Activated T-helper 17 cell treated with anti-CD3 and anti-CD28 coated beads, Interleukin-2, amount 50 U/mL, for 72 hours (primary cell): ENCODE data around the gene SLC16A7. TPM values are rescaled to one million over a fixed set of nuclear protein-coding genes. Genes with fewer than 3 reads are reported as not detected.
"Not testable (repeated sequence)": the region's sequence is repeated elsewhere in the genome, so short reads cannot be mapped to it uniquely, and the experiment has no call there.

Source experiments
- ATAC-seq: fragments of 150-1000 bp; cut with Tn5 transposase; replicated peaks from 2 replicates; pipeline ENCODE4 v1.10.0; 2021; ENCODE audit warnings: mild to moderate bottlenecking, moderate library complexity
- H3K27ac Mint-ChIP-seq: one replicate; pipeline ENCODE4 v1.8.0; 2022; ENCODE audit warnings: mixed read lengths
- H3K27me3 Mint-ChIP-seq: one replicate; pipeline ENCODE4 v1.8.0; 2022; ENCODE audit warnings: mixed read lengths
- H3K36me3 Mint-ChIP-seq: one replicate; pipeline ENCODE4 v1.8.0; 2022; ENCODE audit warnings: low read depth, mild to moderate bottlenecking, mixed read lengths
- H3K4me1 Mint-ChIP-seq: one replicate; pipeline ENCODE4 v1.8.0; 2022; ENCODE audit warnings: mixed read lengths
- H3K4me3 Mint-ChIP-seq: one replicate; pipeline ENCODE4 v1.8.0; 2022; ENCODE audit warnings: mild to moderate bottlenecking, mixed read lengths
- H3K9me3 Mint-ChIP-seq: one replicate; pipeline ENCODE4 v1.8.0; 2022; ENCODE audit warnings: mixed read lengths
- total RNA-seq, 2 donors: library from RNA; stranded (reverse); gene quantifications; one replicate each; pipeline ENCODE4 v1.2.3, GENCODE V29; 2022

The SLC16A7 gene
- total RNA-seq, 2 donors from 2014 or later: 21.4 to 29.9 TPM

DNA sequence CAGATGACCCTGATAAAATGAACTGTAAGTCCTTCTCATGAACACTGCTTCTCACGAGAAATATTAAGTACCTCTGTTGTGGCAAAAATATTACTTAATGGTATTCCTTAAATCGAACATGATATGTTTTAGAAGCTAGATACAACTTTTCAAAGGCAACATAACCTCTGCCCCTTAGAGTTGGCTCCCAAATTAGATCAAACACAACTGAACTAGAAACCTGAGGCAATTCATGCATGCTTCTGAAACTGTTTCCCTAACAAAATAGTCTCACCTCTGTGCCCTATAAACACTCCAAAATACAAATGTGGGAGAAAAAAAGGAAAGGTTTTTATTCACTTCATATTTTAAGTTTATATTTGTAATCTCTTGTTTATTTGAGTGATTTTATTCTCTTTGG is 121.6 kb downstream of the SLC16A7 start:
- no peak overlapping the region for H3K4me3 Mint-ChIP-seq

DNA sequence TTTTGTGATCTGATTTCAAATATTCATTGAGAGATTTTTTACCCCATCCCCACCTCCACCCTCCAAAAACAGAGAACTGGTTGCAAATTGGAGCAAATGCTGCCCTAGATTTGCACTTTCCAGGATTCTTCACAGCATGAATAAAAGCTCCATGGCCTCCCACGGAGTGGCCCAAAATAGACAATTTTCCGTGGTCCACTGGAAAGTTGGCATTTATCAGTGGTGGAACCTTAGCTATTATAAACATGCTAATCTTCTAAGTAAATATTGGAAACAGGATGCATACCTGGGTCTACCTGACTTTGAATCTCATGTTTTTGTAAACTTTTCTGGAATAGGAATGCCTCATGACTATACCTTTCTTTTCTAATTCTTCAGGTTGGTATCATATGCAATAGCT is 123.9 kb downstream of the SLC16A7 start:
- no peak for ATAC-seq
- Mint-ChIP-seq H3K9me3 (no peaks in the 10 kb centered on the region), H3K36me3 (peaks cover 4% of the 10 kb centered on the region), H3K4me3 (no peak overlapping the region), H3K4me1 (no peaks in the 10 kb centered on the region), H3K27ac (no peak overlapping the region), H3K27me3 (no peaks in the 10 kb centered on the region)

More for the DNA sequence above, 121.6 kb downstream of the SLC16A7 start:
- H3K27ac Mint-ChIP-seq: no peak overlapping the region
- H3K27me3 Mint-ChIP-seq: no peaks in the 10 kb centered on the region
- H3K9me3 Mint-ChIP-seq: no peaks in the 10 kb centered on the region
- H3K4me1 Mint-ChIP-seq: no peaks in the 10 kb centered on the region
- ATAC-seq: no peak
- peaks cover 22% of the 10 kb centered on the region for H3K36me3 Mint-ChIP-seq

DNA sequence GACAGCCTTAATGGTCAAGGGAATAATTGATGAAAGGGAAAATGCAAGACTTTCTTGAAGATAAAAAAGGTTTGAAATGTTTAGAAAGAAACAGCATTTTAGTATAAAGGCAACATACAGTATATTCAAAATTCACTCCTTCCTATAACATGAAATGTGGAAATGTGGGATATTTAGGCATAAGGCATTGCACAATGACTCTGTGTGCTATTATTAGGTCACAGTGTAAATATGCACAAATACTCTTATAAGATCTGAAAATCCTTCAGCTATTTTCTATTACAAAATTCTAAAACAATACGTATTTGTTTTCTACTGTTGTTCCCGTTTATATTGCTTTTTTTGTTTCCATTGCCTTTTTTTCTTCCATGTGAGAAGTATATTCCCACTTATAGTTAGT is 127.7 kb downstream of the SLC16A7 start:
- no peaks in the 10 kb centered on the region for H3K9me3 Mint-ChIP-seq
- H3K27ac Mint-ChIP-seq: no peak overlapping the region
- no peak overlapping the region for H3K4me3 Mint-ChIP-seq
- no peak for ATAC-seq
- H3K27me3 Mint-ChIP-seq: no peaks in the 10 kb centered on the region
- H3K36me3 Mint-ChIP-seq: no peaks in the 10 kb centered on the region
- H3K4me1 Mint-ChIP-seq: peaks cover 8% of the 10 kb centered on the region

DNA sequence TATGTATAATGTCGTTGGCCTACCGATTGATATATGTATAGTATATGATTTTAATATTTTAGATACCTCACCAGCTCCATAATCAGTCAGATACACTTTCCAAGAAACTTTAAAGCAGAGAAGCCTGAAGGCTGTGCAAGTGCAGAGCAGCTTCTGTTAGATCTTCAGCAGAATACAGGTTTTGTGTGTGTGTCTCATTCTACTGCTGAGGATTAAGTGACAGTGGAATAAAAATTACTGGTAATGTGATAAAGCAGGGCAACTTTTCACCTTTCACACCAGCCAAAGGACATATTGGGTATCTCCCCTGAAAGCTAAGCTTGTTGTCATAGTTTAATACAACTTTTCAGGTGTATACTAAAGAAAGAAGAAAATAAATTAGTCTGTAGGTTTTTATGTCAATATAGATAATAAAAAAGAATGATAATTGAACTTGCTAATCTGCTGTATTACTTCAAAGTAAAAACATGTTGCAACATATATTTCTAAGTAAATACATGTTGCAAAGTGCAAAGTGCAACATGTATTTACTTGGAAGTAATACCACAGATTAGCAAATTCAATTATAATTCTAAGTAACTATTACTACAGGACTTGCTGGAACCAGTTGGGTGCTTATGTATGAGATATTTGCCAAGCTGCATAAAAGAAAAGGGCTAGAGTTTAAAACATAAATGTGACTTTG is 128.3 kb downstream of the SLC16A7 start:
- Mint-ChIP-seq H3K36me3 (no peaks in the 10 kb centered on the region), H3K4me1 (peaks cover 8% of the 10 kb centered on the region), H3K27me3 (no peaks in the 10 kb centered on the region), H3K9me3 (no peaks in the 10 kb centered on the region), H3K4me3 (no peak overlapping the region), H3K27ac (no peak overlapping the region)
- no peak for ATAC-seq

GRCh38 chr12:59733200-59733599 is 137.4 kb downstream of the SLC16A7 start:
- Mint-ChIP-seq H3K4me1 (no peaks in the 10 kb centered on the region), H3K27me3 (no peaks in the 10 kb centered on the region), H3K9me3 (no peaks in the 10 kb centered on the region), H3K27ac (no peak overlapping the region), H3K4me3 (no peak overlapping the region), H3K36me3 (peaks cover 18% of the 10 kb centered on the region)
- ATAC-seq: no peak

- no peak overlapping the region for H3K27ac Mint-ChIP-seq
- no peak for ATAC-seq
- no peaks in the 10 kb centered on the region for H3K4me1 Mint-ChIP-seq
- no peaks in the 10 kb centered on the region for H3K27me3 Mint-ChIP-seq
- no peaks in the 10 kb centered on the region for H3K9me3 Mint-ChIP-seq
- peaks cover 18% of the 10 kb centered on the region for H3K36me3 Mint-ChIP-seq
- H3K4me3 Mint-ChIP-seq: no peak overlapping the region
Observed at GRCh38 chr12:59734371-59734770, 138.5 kb downstream of the SLC16A7 start.

DNA sequence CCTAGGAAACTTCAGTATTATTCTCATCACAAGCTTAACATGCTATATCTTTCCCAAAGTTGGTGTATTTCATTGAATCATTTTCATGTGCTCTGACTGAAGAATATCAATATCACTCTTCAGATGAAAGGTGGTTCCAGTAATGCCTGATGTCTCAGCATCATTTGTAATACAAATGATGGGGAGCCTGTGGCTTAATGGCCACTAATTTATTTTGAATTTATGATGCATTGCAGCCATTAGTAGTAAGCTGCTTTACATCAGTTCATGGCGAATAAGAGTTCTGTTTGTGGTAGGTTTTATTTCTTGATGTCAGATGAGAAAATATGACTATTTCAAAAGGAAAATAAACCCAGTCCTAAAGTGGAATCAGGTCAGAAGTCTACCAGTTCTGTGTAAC is 139.4 kb downstream of the SLC16A7 start:
- no peak for ATAC-seq
- no peaks in the 10 kb centered on the region for H3K9me3 Mint-ChIP-seq
- H3K4me1 Mint-ChIP-seq: no peaks in the 10 kb centered on the region
- no peak overlapping the region for H3K4me3 Mint-ChIP-seq
- no peak overlapping the region for H3K27ac Mint-ChIP-seq
- peaks cover 18% of the 10 kb centered on the region for H3K36me3 Mint-ChIP-seq
- H3K27me3 Mint-ChIP-seq: no peaks in the 10 kb centered on the region

DNA sequence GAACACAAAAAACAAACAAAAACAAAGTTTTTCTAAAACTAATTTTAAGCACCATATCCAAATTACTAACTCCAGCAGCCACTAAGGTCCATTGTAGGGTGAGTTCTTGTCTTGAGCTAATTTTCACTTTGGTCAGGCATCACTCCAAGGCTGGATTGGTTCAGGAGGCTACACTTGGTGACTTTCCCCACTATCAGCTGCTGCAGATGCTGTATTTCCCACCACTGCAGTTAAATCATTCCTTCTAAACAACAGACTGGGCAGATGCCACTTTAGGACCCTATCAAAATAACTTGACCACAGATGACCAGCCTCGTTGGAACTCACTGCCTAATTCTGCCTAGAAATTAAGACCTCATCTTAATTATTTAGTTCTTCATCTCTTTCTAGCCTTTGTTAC is 140.5 kb downstream of the SLC16A7 start:
- ATAC-seq: no peak
- Mint-ChIP-seq H3K4me3 (no peak overlapping the region), H3K4me1 (no peaks in the 10 kb centered on the region), H3K9me3 (no peaks in the 10 kb centered on the region), H3K27ac (no peak overlapping the region), H3K36me3 (peaks cover 18% of the 10 kb centered on the region), H3K27me3 (no peaks in the 10 kb centered on the region)

DNA sequence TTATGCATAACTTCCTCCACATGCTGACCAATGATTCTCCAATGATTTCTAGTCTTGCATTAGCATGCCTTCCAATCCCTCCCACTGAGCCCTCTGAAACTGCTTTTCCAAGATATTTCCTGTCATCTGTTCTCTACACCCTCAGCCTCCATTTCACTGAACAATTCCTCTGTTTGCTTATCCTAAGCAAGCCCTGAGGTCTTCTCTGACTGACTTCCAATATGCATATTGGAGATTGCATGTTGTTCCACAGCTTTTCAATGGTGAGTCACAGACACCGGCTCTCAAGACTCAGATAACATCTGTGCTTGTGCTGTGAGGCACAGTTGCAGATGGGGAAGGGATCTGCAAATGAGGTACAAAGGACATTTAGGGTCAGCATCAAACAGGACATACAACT is 141.0 kb downstream of the SLC16A7 start:
- H3K27ac Mint-ChIP-seq: no peak overlapping the region
- H3K27me3 Mint-ChIP-seq: no peaks in the 10 kb centered on the region
- peaks cover 18% of the 10 kb centered on the region for H3K36me3 Mint-ChIP-seq
- no peaks in the 10 kb centered on the region for H3K4me1 Mint-ChIP-seq
- H3K9me3 Mint-ChIP-seq: no peaks in the 10 kb centered on the region
- H3K4me3 Mint-ChIP-seq: no peak overlapping the region
- ATAC-seq: no peak

GRCh38 chr12:59737725-59738463 is 142.1 kb downstream of the SLC16A7 start:
- Mint-ChIP-seq H3K27ac (no peak overlapping the region), H3K36me3 (peaks cover 12% of the 10 kb centered on the region), H3K9me3 (no peaks in the 10 kb centered on the region), H3K4me1 (no peaks in the 10 kb centered on the region), H3K4me3 (no peak overlapping the region), H3K27me3 (no peaks in the 10 kb centered on the region)
- ATAC-seq: no peak

- peaks cover 17% of the 10 kb centered on the region for H3K36me3 Mint-ChIP-seq
- H3K4me3 Mint-ChIP-seq: no peak overlapping the region
- no peaks in the 10 kb centered on the region for H3K27me3 Mint-ChIP-seq
- ATAC-seq: no peak
- no peaks in the 10 kb centered on the region for H3K4me1 Mint-ChIP-seq
- no peak overlapping the region for H3K27ac Mint-ChIP-seq
- no peaks in the 10 kb centered on the region for H3K9me3 Mint-ChIP-seq
Observed at GRCh38 chr12:59742841-59743240, 147.0 kb downstream of the SLC16A7 start.

- ATAC-seq: no peak
- Mint-ChIP-seq H3K36me3 (peaks cover 17% of the 10 kb centered on the region), H3K27ac (no peak overlapping the region), H3K27me3 (no peaks in the 10 kb centered on the region), H3K4me3 (no peak overlapping the region), H3K9me3 (peaks cover 1% of the 10 kb centered on the region), H3K4me1 (no peaks in the 10 kb centered on the region)
Observed at GRCh38 chr12:59744564-59744963, 148.7 kb downstream of the SLC16A7 start.

DNA sequence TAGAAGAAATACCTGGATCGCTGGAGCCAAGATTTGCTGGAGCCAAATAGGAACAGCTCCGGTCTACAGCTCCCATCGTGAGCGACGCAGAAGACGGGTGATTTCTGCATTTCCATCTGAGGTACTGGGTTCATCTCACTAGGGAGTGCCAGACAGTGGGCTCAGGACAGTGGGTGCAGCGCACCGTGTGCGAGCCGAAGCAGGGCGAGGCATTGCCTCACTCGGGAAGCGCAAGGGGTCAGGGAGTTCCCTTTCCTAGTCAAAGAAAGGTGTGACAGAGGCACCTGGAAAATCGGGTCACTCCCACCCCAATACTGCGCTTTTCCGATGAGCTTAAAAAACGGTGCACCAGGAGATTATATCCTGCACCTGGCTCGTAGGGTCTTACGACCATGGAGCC is 155.3 kb downstream of the SLC16A7 start:
- H3K4me3 Mint-ChIP-seq, H3K4me1 Mint-ChIP-seq, H3K27me3 Mint-ChIP-seq, H3K36me3 Mint-ChIP-seq, H3K27ac Mint-ChIP-seq, ATAC-seq: not testable (repeated sequence)
- H3K9me3 Mint-ChIP-seq: peaks cover 10% of the 10 kb centered on the region

DNA sequence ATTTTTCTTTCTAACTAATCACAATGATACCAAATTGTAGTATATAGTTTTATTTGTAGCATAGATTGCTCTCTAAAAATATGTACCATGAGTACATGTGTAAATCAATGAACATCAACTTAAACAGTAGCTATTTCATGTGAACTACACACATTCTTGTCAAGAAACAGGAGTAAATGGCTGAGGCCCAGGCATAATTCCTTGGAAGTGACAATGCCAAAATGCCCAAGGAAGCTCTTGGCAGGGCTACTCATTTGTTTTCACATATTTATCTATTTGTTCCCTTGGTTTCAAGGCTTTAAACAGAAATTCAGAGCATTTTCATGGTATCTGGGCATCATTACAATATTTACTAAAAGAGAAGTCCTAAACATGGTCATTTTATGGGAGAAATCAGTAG is 165.7 kb downstream of the SLC16A7 start:
- ATAC-seq: no peak
- H3K27ac Mint-ChIP-seq: no peak overlapping the region
- no peaks in the 10 kb centered on the region for H3K27me3 Mint-ChIP-seq
- no peak overlapping the region for H3K4me3 Mint-ChIP-seq
- peaks cover 4% of the 10 kb centered on the region for H3K4me1 Mint-ChIP-seq
- no peaks in the 10 kb centered on the region for H3K9me3 Mint-ChIP-seq
- H3K36me3 Mint-ChIP-seq: no peaks in the 10 kb centered on the region

- H3K36me3 Mint-ChIP-seq: peaks cover 10% of the 10 kb centered on the region
Observed at GRCh38 chr12:59763835-59764234, 168.0 kb downstream of the SLC16A7 start.

More at GRCh38 chr12:59763835-59764234, 168.0 kb downstream of the SLC16A7 start:
- H3K27me3 Mint-ChIP-seq: no peaks in the 10 kb centered on the region
- no peak overlapping the region for H3K4me3 Mint-ChIP-seq
- ATAC-seq: peak; percentile 32
- H3K9me3 Mint-ChIP-seq: no peaks in the 10 kb centered on the region
- no peak overlapping the region for H3K27ac Mint-ChIP-seq
- H3K4me1 Mint-ChIP-seq: peaks cover 4% of the 10 kb centered on the region
